ENCODE data around the gene DNAJB12. TPM values are rescaled to one million over a fixed set of nuclear protein-coding genes. Genes with fewer than 3 reads are reported as not detected.

DNAJB12 gene
- total and polyA plus RNA-seq, 10 of the 15 experiments (the other 5 are each of a cell fraction or from before 2014, with no cell fraction given) = 4.6 to 31.6 (median 18.8) TPM

DNA sequence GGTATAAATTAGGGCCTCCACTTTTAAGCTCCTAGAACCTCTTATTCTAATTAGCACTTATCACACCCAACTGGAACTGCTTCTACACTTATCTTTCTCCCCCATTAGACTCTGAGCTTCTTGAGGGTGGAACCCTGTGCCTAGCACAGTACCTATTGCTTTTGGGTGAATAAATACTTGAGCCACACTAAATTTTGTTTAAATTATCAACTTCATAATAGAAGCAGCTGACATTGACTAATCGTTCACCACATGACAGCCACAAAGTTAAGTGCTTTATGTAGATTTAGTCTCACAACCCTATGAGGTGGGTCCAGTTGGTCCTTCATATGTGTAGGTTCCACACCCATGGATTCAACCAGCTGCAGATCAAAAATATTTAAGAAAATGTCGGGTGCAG, 36.0 kb upstream of the DNAJB12 start:
- TF ChIP-seq, protein P1, sequence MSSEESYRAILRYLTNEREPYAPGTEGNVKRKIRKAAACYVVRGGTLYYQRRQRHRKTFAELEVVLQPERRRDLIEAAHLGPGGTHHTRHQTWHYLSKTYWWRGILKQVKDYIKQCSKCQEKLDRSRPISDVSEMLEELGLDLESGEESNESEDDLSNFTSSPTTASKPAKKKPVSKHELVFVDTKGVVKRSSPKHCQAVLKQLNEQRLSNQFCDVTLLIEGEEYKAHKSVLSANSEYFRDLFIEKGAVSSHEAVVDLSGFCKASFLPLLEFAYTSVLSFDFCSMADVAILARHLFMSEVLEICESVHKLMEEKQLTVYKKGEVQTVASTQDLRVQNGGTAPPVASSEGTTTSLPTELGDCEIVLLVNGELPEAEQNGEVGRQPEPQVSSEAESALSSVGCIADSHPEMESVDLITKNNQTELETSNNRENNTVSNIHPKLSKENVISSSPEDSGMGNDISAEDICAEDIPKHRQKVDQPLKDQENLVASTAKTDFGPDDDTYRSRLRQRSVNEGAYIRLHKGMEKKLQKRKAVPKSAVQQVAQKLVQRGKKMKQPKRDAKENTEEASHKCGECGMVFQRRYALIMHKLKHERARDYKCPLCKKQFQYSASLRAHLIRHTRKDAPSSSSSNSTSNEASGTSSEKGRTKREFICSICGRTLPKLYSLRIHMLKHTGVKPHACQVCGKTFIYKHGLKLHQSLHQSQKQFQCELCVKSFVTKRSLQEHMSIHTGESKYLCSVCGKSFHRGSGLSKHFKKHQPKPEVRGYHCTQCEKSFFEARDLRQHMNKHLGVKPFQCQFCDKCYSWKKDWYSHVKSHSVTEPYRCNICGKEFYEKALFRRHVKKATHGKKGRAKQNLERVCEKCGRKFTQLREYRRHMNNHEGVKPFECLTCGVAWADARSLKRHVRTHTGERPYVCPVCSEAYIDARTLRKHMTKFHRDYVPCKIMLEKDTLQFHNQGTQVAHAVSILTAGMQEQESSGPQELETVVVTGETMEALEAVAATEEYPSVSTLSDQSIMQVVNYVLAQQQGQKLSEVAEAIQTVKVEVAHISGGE (CRISPR knock-in tag; IDR thresholded peaks at IDR 0.05) = no peak
- TF ChIP-seq POLR2AphosphoS2 (IDR thresholded peaks at IDR 0.05; ENCODE audit: low read depth, low read length) = no peak
- no peak for TF ChIP-seq SRF (IDR thresholded peaks at IDR 0.05; ENCODE audit: low read depth in 2 of 2, low read length in 2 of 2)
- no peak for TF ChIP-seq NFYA (IDR thresholded peaks at IDR 0.05; ENCODE audit: borderline replicate concordance, low read depth, low read length)
- no peak for TF ChIP-seq JUNB (IDR thresholded peaks at IDR 0.05)
- no peak for TF ChIP-seq ZNF384 (IDR thresholded peaks at IDR 0.05; ENCODE audit: borderline replicate concordance, low read depth, low read length)
- TF ChIP-seq BMI1 (IDR thresholded peaks at IDR 0.05; ENCODE audit: borderline replicate concordance) = no peak
- no peak for TF ChIP-seq EED (IDR thresholded peaks at IDR 0.05; ENCODE audit: low read depth)
- TF ChIP-seq RAD51 (IDR thresholded peaks at IDR 0.05) = no peak
- TF ChIP-seq CHD2 (IDR thresholded peaks at IDR 0.05; ENCODE audit: borderline replicate concordance, low read depth, low read length) = no peak
- TF ChIP-seq ZSCAN29 (IDR thresholded peaks at IDR 0.05) = no peak
- SMC1A ChIA-PET (ENCODE audit: uncharacterized antibody, unreplicated experiment) = no interaction called here

More for the DNA sequence above, 36.0 kb upstream of the DNAJB12 start:
- Histone ChIP-seq H3K36me3 (ENCODE audit: control insufficient read depth in 2 of 2, insufficient read depth in 2 of 2, low read length in 1 of 2) (no peaks in the 10 kb centered on the region), H3K79me2 (ENCODE audit: control insufficient read depth, insufficient read depth, low read length) (no peaks in the 10 kb centered on the region), H3K27ac (ENCODE audit: control insufficient read depth, insufficient read depth) (no peak overlapping the region), H2AFZ (ENCODE audit: control insufficient read depth, low read depth, low read length) (no peak overlapping the region), H3K9me3 (replicated peaks; ENCODE audit: control insufficient read depth, insufficient read depth, low read length) (no peaks in the 10 kb centered on the region), H3K9ac (ENCODE audit: control insufficient read depth, insufficient read depth, low read length) (no peak overlapping the region), H3K4me2 (ENCODE audit: control insufficient read depth, insufficient read depth) (no peak overlapping the region), H4K20me1 (ENCODE audit: control insufficient read depth, insufficient read depth) (no peaks in the 10 kb centered on the region), H3K4me1 (ENCODE audit: control insufficient read depth, insufficient read depth, low read length) (no peaks in the 10 kb centered on the region), H3K27me3 (replicated peaks in 1 of 2; ENCODE audit: control insufficient read depth in 2 of 2, insufficient read depth in 2 of 2, low read length in 1 of 2) (no peaks in the 10 kb centered on the region), H3K4me3 (no peak overlapping the region)
- whole genome bisulfite sequencing (ENCODE audit: insufficient coverage, insufficient replicate concordance, low lambda C conversion rate, missing lambda C conversion rate) = 84% methylated on average over 2 of the region's 2 CpGs
- ChIA-PET RAD21 (ENCODE audit: unreplicated experiment) (no interaction called here), CTCF (no interaction called here), POLR2A (no interaction called here)
- DNase-seq (ENCODE audit: low read depth, low spot score) (no peak), FAIRE-seq (no peak), ATAC-seq (no peak)
- intact Hi-C loops (cut with micrococcal nuclease; ENCODE audit: unreplicated experiment) = no loop called here
- in situ Hi-C loops (cut with MboI) = no loop called here
- BruUV-seq (replicated peaks) = no TSS peak

Measured in GM12878 (cell line).